ENCODE measurements around the gene OR9Q1.

DNA sequence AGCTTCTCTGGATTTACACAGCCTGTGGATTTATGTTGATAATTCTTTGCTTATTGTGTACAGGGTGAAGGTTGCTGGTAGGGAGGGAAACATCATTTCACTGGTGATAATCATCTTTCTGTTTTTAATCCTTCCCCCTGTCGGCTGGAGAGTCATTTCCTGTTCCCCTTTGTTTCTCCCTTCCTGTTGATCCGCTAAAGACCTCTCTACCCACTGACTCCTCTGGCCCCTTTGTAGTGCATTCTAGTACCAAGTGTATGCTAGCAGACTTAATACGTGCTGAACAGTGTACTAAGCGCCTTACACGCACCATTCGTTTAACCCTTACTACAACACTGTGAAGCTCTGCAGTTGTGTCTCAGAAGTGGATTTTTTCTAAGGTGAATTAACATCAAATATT, 19.0 kb upstream of the OR9Q1 start:
- TF ChIP-seq, protein P1, sequence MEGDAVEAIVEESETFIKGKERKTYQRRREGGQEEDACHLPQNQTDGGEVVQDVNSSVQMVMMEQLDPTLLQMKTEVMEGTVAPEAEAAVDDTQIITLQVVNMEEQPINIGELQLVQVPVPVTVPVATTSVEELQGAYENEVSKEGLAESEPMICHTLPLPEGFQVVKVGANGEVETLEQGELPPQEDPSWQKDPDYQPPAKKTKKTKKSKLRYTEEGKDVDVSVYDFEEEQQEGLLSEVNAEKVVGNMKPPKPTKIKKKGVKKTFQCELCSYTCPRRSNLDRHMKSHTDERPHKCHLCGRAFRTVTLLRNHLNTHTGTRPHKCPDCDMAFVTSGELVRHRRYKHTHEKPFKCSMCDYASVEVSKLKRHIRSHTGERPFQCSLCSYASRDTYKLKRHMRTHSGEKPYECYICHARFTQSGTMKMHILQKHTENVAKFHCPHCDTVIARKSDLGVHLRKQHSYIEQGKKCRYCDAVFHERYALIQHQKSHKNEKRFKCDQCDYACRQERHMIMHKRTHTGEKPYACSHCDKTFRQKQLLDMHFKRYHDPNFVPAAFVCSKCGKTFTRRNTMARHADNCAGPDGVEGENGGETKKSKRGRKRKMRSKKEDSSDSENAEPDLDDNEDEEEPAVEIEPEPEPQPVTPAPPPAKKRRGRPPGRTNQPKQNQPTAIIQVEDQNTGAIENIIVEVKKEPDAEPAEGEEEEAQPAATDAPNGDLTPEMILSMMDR (IDR thresholded peaks at IDR 0.05; ENCODE audit: poor library complexity, severe bottlenecking), result no peak
- TF ChIP-seq EP300 (conservative IDR thresholded peaks at IDR 0.05; ENCODE audit: poor library complexity, severe bottlenecking), result no peak
- no peak for TF ChIP-seq POLR2AphosphoS5 (IDR thresholded peaks at IDR 0.05)
- TF ChIP-seq RAD21 (conservative IDR thresholded peaks at IDR 0.05), result no peak

Measured in neural cell (in vitro differentiated cells).